Heart right ventricle (tissue), 16 donors: ENCODE measurements around the gene PYM1. TPM values are rescaled to one million over a fixed set of nuclear protein-coding genes. Genes with fewer than 3 reads are reported as not detected.

Source experiments
- ATAC-seq, 8 donors: fragments of 200-7000 bp; cut with Tn5 transposase; one replicate each; pipeline ENCODE4 v1.9.1; 2020; ENCODE audit warnings: mild to moderate bottlenecking in 8 of 8, moderate library complexity in 8 of 8, moderate number of reproducible peaks in 1 of 8
- DNase-seq, 2 donors: peaks; one replicate each; pipeline ENCODE4 v3.0.0-alpha.2; 2020
- H3K27ac ChIP-seq, 10 donors: fragments of 200-600 bp; sonication (generic) in 2 of 10; one replicate each; pipeline versions ENCODE4 v1.5.0 to v1.8.0; 2020 to 2022; ENCODE audit warnings: mild to moderate bottlenecking in 3 of 10
- H3K27me3 ChIP-seq, 7 donors: fragments of 200-600 bp; one replicate each; pipeline ENCODE4 v1.8.0; 2021 to 2022; ENCODE audit warnings: mild to moderate bottlenecking in 2 of 7
- H3K36me3 ChIP-seq, 9 donors: fragments of 200-600 bp; sonication (generic) in 1 of 9; one replicate each; pipeline versions ENCODE4 v1.5.0 to v1.8.0; 2020 to 2022; ENCODE audit warnings: mild to moderate bottlenecking in 2 of 9
- H3K4me1 ChIP-seq, 9 donors: fragments of 200-600 bp; sonication (generic) in 1 of 9; one replicate each; pipeline versions ENCODE4 v1.5.0 to v1.8.0; 2020 to 2022; ENCODE audit warnings: mild to moderate bottlenecking in 4 of 9
- H3K4me3 ChIP-seq, 10 donors: fragments of 200-600 bp; sonication (generic) in 2 of 10; one replicate each; pipeline versions ENCODE4 v1.5.0 to v1.8.0; 2020 to 2022; ENCODE audit warnings: mild to moderate bottlenecking in 7 of 10, moderate library complexity in 2 of 10
- H3K9me3 ChIP-seq, 11 donors: fragments of 200-600 bp in 10 of 11; sonication (generic) in 2 of 11; one replicate each; pipeline versions ENCODE4 v1.5.0 to v1.8.0; 2013 to 2022; ENCODE audit warnings: mild to moderate bottlenecking in 2 of 11, control low read depth in 1 of 11, moderate library complexity in 1 of 11
- WGBS, 2 donors: extraction: QIAGEN DNeasy Blood & Tissue Kit; methylation state at CpG; one replicate each; pipeline ENCODE4 v1.1.7; 2013; ENCODE audit warnings: inconsistent platforms in 1 of 2; 5-methylcytosine and 5-hydroxymethylcytosine counted together
- intact Hi-C, 10 donors: fragments of 100-400 bp; cut with DNase I; formaldehyde crosslinking; loops; one replicate each; pipeline versions ENCODE4 v1.11.1 to v1.14.2; 2022
- polyA plus RNA-seq, 2 donors: library from polyadenylated mRNA; stranded (reverse); fragments of 200-250 nt; gene quantifications; one replicate each; pipeline ENCODE4 v1.2.3, GENCODE V29; 2013
- total RNA-seq, 10 donors: library from RNA; stranded (reverse); fragmentation: NEBNext Ultra II Directional in 3 of 10; extraction: Animal tissue kit (Norgen Biotek cat#: 25700) in 3 of 10; gene quantifications; one replicate each; pipeline versions ENCODE4 v1.2.1 to v1.2.4, GENCODE V29; 2021 to 2023
- TF ChIP-seq, protein P1 (sequence below), 9 donors: fragments of 200-600 bp; sonication (generic) in 2 of 9; IDR thresholded peaks; one replicate each; pipeline versions ENCODE4 v1.5.0 to v1.8.0; 2021 to 2022; ENCODE audit warnings: antibody characterized with exemption in 9 of 9, mild to moderate bottlenecking in 5 of 9, moderate library complexity in 1 of 9
- donor health status: Arrhythmogenic right ventricular cardiomyopathy.
- donor health status: ischemic (EF 13 %, LVEDD 7.1; RV severe dilation, severe dysfunction).
- donor health status: healthy with polysubstance abuse.
- donor health status: DM: no; HTN: yes; CAD: no.
- donor health status: DM: no; HTN: no; CAD: no.
- donor health status: ischemic (EF 25% LVEDD 6.9; RV normal size, moderate dysfunction).
- donor health status: ischemic (EF 25% LVEDD 5.7; RV mildly dilated, moderate dysfunction).
- donor health status: healthy.
- donor health status: DM: yes; HTN: yes; CAD: no.
- donor health status: Ischemic cardiomyopathy.
- donor health status: ischemic (EF 35%, LVEDD 5.7; RV mildly dilated, moderate dysfunction).
- donor health status: nonischemic (EF 11% LVEDD 7.7; RV severe dilation, severe dysfunction).
- donor health status: DM: yes; HTN: yes; CAD: no.
- donor health status: PGD.
- donor health status: ischemic (EF 29% LVEDD 5.4; RV normal size, mild dysfunction).
- donor health status: nonischemic (EF 23%, LVEDD 6.1; RV moderate dilation, normal function).

The PYM1 gene
- total and polyA plus RNA-seq, 12 donors, result 10.9 to 48.6 (median 16.8) TPM

DNA sequence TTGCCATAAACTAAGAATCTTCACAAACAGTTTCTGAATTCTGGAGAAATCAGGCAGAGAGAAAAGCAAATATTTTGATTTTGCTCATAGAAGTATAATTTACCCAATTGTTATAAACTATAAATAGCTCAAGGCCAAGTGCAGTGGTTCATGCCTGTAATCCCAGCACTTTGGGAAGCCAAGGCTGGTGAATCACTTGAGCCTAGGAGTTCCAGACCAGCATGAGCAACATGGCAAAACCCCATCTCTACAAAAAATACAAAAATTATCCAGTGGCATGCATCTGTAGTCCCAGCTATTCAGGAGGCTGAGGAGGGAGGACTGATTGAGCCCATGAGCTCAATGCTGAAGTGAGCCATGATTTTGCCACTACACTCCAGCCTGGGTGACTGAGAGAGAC is 65.4 kb downstream of the PYM1 start:
- Histone ChIP-seq H3K4me1 (no peaks in the 10 kb centered on the region), H3K27ac (no peak overlapping the region), H3K9me3 (peaks cover 0 to 21% (median 10%) of the 10 kb centered on the region in 11 donors), H3K36me3 (no peaks in the 10 kb centered on the region), H3K4me3 (no peak overlapping the region), H3K27me3 (no peaks in the 10 kb centered on the region)
- TF ChIP-seq, protein P1, sequence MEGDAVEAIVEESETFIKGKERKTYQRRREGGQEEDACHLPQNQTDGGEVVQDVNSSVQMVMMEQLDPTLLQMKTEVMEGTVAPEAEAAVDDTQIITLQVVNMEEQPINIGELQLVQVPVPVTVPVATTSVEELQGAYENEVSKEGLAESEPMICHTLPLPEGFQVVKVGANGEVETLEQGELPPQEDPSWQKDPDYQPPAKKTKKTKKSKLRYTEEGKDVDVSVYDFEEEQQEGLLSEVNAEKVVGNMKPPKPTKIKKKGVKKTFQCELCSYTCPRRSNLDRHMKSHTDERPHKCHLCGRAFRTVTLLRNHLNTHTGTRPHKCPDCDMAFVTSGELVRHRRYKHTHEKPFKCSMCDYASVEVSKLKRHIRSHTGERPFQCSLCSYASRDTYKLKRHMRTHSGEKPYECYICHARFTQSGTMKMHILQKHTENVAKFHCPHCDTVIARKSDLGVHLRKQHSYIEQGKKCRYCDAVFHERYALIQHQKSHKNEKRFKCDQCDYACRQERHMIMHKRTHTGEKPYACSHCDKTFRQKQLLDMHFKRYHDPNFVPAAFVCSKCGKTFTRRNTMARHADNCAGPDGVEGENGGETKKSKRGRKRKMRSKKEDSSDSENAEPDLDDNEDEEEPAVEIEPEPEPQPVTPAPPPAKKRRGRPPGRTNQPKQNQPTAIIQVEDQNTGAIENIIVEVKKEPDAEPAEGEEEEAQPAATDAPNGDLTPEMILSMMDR (IDR thresholded peaks at IDR 0.05), result no peak
- intact Hi-C loops, result no loop called here
- ATAC-seq (no peak), DNase-seq (no peak)

DNA sequence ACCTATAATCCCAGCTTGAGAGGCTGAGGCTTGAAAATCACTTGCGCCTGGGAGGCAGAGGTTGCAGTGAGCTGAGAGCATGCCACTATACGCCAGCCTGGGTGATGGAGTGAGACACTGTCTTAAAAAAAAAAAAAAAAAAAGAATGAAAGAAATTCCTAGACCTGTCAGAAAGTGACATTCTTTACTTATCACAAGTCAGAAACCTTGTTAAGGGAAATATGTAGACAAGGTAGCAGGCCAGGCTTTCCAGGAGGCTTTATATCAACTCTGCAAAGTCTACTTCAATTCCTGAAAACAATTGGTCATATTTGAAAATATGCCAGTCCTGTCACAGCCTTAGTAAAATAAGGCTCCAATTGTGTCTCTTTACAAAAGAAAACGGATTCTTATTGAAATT is 65.8 kb downstream of the PYM1 start:
- no peak for ATAC-seq
- TF ChIP-seq, protein P1 (IDR thresholded peaks at IDR 0.05), result no peak
- no peaks in the 10 kb centered on the region for H3K27me3 ChIP-seq
- 80 to 84% methylated on average over 3 of the region's 3 CpGs for WGBS, 2 donors
- H3K9me3 ChIP-seq, result peaks cover 0 to 21% (median 10%) of the 10 kb centered on the region in 11 donors
- H3K27ac ChIP-seq, result no peak overlapping the region
- H3K4me1 ChIP-seq, result no peaks in the 10 kb centered on the region
- no peak for DNase-seq
- H3K4me3 ChIP-seq, result no peak overlapping the region
- intact Hi-C loops, result no loop called here
- H3K36me3 ChIP-seq, result no peaks in the 10 kb centered on the region

DNA sequence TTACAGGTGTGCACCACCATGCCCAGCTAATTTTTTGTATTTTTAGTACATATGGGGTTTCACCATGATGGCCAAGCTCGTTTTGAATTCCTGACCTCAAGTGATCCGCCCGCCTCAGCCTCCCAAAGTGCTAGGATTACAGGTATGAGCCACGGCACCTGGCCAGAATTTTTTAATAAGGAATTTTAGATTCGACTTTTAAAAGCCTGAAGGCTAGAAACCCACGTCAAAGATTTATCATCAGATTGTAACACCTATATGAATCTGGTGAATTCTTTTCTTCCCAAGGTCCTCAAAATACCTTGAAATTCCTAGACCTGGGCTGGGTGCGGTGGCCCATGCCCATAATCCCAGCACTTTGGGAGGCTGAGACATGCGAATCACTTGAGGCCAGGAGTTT is 66.3 kb downstream of the PYM1 start:
- no peak for ATAC-seq
- TF ChIP-seq, protein P1 (IDR thresholded peaks at IDR 0.05), result no peak
- Histone ChIP-seq H3K27me3 (no peaks in the 10 kb centered on the region), H3K27ac (no peak overlapping the region), H3K4me1 (no peaks in the 10 kb centered on the region), H3K9me3 (peaks cover 0 to 18% (median 10%) of the 10 kb centered on the region in 11 donors), H3K36me3 (no peaks in the 10 kb centered on the region), H3K4me3 (no peak overlapping the region)
- 90 to 95% methylated on average over 8 of the region's 8 CpGs for WGBS, 2 donors
- intact Hi-C loops, result no loop called here
- DNase-seq, result no peak

DNA sequence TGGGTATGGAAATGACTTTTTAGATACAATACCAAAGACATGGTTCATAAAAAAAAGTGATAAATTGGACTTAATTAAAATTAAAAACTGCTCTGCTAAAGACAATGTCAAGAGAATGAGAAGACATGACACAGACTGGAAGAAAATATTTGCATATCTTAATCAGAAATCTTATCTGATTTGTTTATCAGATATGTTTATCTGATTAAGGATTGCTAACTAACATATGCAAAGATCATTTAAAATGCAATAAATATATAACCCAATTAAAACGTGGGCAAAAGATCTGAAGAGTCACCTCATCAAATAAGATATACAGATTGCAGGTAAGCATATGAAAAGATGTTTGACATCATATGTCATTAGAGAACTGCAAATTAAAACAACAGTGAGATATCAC is 75.0 kb downstream of the PYM1 start:
- intact Hi-C loops, result loop anchor here in 1 of 10 donors (5.0 kb wide), 1 partner anchor 40 kb away; no protein-coding TSS in a partner anchor
- TF ChIP-seq, protein P1 (IDR thresholded peaks at IDR 0.05), result no peak
- no peaks in the 10 kb centered on the region for H3K9me3 ChIP-seq
- H3K36me3 ChIP-seq, result no peaks in the 10 kb centered on the region
- H3K27ac ChIP-seq, result no peak overlapping the region
- DNase-seq (no peak), ATAC-seq (no peak)
- H3K4me3 ChIP-seq, result no peak overlapping the region
- WGBS, 2 donors, result 48 to 51% methylated on average over 1 of the region's 1 CpG
- peaks cover 0 to 4% (median 0%) of the 10 kb centered on the region in 7 donors for H3K27me3 ChIP-seq
- H3K4me1 ChIP-seq, result peaks cover 0 to 32% (median 14%) of the 10 kb centered on the region in 9 donors

Other genes with a start within 250 kb of the PYM1 start
- 100 to 1,000 TPM; 422 to 750 (median 538) TPM for gene ITGA7, start 220.0 kb downstream of the PYM1 start, total RNA-seq
- gene ITGA7, start 220.0 kb downstream of the PYM1 start, polyA plus RNA-seq, result 100 to 1,000 TPM; 247 to 481 TPM
- 100 to 1,000 TPM in 5 of 10 donors, 10 to 100 TPM in 5; 68.3 to 136 (median 101) TPM for gene BLOC1S1, start 211.8 kb downstream of the PYM1 start, total RNA-seq
- gene BLOC1S1, start 211.8 kb downstream of the PYM1 start, polyA plus RNA-seq, result 100 to 1,000 TPM; 305 to 515 TPM
- 10 to 100 TPM in 6 of 10 donors, 1 to 10 TPM in 4; 4.9 to 25.9 (median 13.6) TPM for gene RDH5, start 207.5 kb downstream of the PYM1 start, total RNA-seq
- gene RDH5, start 207.5 kb downstream of the PYM1 start, polyA plus RNA-seq, result 10 to 100 TPM; 40.1 to 54.5 TPM
- 1,000 to 10,000 TPM in 2 of 10 donors, 100 to 1,000 TPM in 8; 565 to 1,547 (median 768) TPM for gene CD63, start 198.9 kb downstream of the PYM1 start, total RNA-seq
- 1,000 to 10,000 TPM; 1,333 to 2,861 TPM for gene CD63, start 198.9 kb downstream of the PYM1 start, polyA plus RNA-seq
- 10 to 100 TPM in 8 of 10 donors, 1 to 10 TPM in 2; 6.2 to 17.6 (median 12.4) TPM for gene GDF11, start 184.8 kb downstream of the PYM1 start, total RNA-seq
- 1 to 10 TPM; 3.2 to 8.3 TPM for gene GDF11, start 184.8 kb downstream of the PYM1 start, polyA plus RNA-seq
- 10 to 100 TPM; 47.5 to 58.0 (median 53.2) TPM for gene SARNP, start 110.2 kb downstream of the PYM1 start, total RNA-seq
- gene SARNP, start 110.2 kb downstream of the PYM1 start, polyA plus RNA-seq, result 100 to 1,000 TPM in 1 of 2 donors, 10 to 100 TPM in 1; 90.3 to 136 TPM
- gene ORMDL2, start 109.9 kb downstream of the PYM1 start, total RNA-seq, result 10 to 100 TPM; 10.3 to 36.9 (median 17.4) TPM
- gene ORMDL2, start 109.9 kb downstream of the PYM1 start, polyA plus RNA-seq, result 10 to 100 TPM; 33.7 to 82.9 TPM
- 10 to 100 TPM; 12.5 to 20.8 (median 17.0) TPM for gene DNAJC14, start 98.3 kb downstream of the PYM1 start, total RNA-seq
- gene DNAJC14, start 98.3 kb downstream of the PYM1 start, polyA plus RNA-seq, result 10 to 100 TPM in 1 of 2 donors, 1 to 10 TPM in 1; 7.9 to 15.7 TPM
- gene MMP19, start 85.0 kb downstream of the PYM1 start, total RNA-seq, result 10 to 100 TPM in 2 of 10 donors, 1 to 10 TPM in 4, under 1 TPM in 4; 0.72 to 11.5 (median 1.8) TPM
- gene MMP19, start 85.0 kb downstream of the PYM1 start, polyA plus RNA-seq, result 1 to 10 TPM; 4.3 to 6.0 TPM
- gene DGKA, start 3.3 kb upstream of the PYM1 start, total RNA-seq, result 10 to 100 TPM in 3 of 10 donors, 1 to 10 TPM in 7; 4.6 to 15.5 (median 7.0) TPM
- 10 to 100 TPM in 1 of 2 donors, 1 to 10 TPM in 1; 6.4 to 17.3 TPM for gene DGKA, start 3.3 kb upstream of the PYM1 start, polyA plus RNA-seq
- gene PMEL, start 38.1 kb upstream of the PYM1 start, total RNA-seq, result 1 to 10 TPM in 2 of 10 donors, under 1 TPM in 8; 0.26 to 1.3 (median 0.58) TPM
- under 1 TPM; 0.49 to 0.66 TPM for gene PMEL, start 38.1 kb upstream of the PYM1 start, polyA plus RNA-seq
- 10 to 100 TPM in 4 of 10 donors, 1 to 10 TPM in 6; 5.1 to 15.2 (median 8.4) TPM for gene CDK2, start 38.9 kb upstream of the PYM1 start, total RNA-seq
- gene CDK2, start 38.9 kb upstream of the PYM1 start, polyA plus RNA-seq, result 10 to 100 TPM in 1 of 2 donors, 1 to 10 TPM in 1; 6.9 to 18.4 TPM
- 100 to 1,000 TPM; 107 to 137 (median 122) TPM for gene RAB5B, start 46.2 kb upstream of the PYM1 start, total RNA-seq
- 10 to 100 TPM; 35.3 to 62.4 TPM for gene RAB5B, start 46.2 kb upstream of the PYM1 start, polyA plus RNA-seq
- gene SUOX, start 69.4 kb upstream of the PYM1 start, total RNA-seq, result 10 to 100 TPM; 28.2 to 44.8 (median 31.4) TPM
- gene SUOX, start 69.4 kb upstream of the PYM1 start, polyA plus RNA-seq, result 10 to 100 TPM; 23.2 to 23.9 TPM
- gene IKZF4, start 93.1 kb upstream of the PYM1 start, total RNA-seq, result 10 to 100 TPM in 1 of 10 donors, 1 to 10 TPM in 9; 5.2 to 10.1 (median 7.3) TPM
- gene IKZF4, start 93.1 kb upstream of the PYM1 start, polyA plus RNA-seq, result 1 to 10 TPM; 1.6 to 3.7 TPM
- 10 to 100 TPM in 9 of 10 donors, 1 to 10 TPM in 1; 6.9 to 39.6 (median 19.3) TPM for gene RPS26, start 114.0 kb upstream of the PYM1 start, total RNA-seq
- 1,000 to 10,000 TPM; 1,156 to 1,370 TPM for gene RPS26, start 114.0 kb upstream of the PYM1 start, polyA plus RNA-seq
- 1 to 10 TPM in 9 of 10 donors, under 1 TPM in 1; 0.80 to 6.1 (median 2.9) TPM for gene ERBB3, start 152.3 kb upstream of the PYM1 start, total RNA-seq
- 1 to 10 TPM; 2.1 to 7.8 TPM for gene ERBB3, start 152.3 kb upstream of the PYM1 start, polyA plus RNA-seq
- 10 to 100 TPM; 64.3 to 91.9 (median 71.5) TPM for gene PA2G4, start 176.7 kb upstream of the PYM1 start, total RNA-seq
- gene PA2G4, start 176.7 kb upstream of the PYM1 start, polyA plus RNA-seq, result 100 to 1,000 TPM in 1 of 2 donors, 10 to 100 TPM in 1; 79.4 to 148 TPM
- gene RPL41, start 188.7 kb upstream of the PYM1 start, total RNA-seq, result 1,000 to 10,000 TPM; 1,835 to 2,619 (median 2,004) TPM
- gene RPL41, start 188.7 kb upstream of the PYM1 start, polyA plus RNA-seq, result 1,000 to 10,000 TPM in 1 of 2 donors, 100 to 1,000 TPM in 1; 475 to 5,263 TPM
- gene ZC3H10, start 190.4 kb upstream of the PYM1 start, total RNA-seq, result 1 to 10 TPM; 3.6 to 5.8 (median 4.9) TPM
- gene ZC3H10, start 190.4 kb upstream of the PYM1 start, polyA plus RNA-seq, result 1 to 10 TPM; 2.1 to 3.4 TPM
- gene ESYT1, start 200.4 kb upstream of the PYM1 start, total RNA-seq, result 10 to 100 TPM; 28.8 to 47.5 (median 31.9) TPM
- gene ESYT1, start 200.4 kb upstream of the PYM1 start, polyA plus RNA-seq, result 10 to 100 TPM; 20.9 to 57.3 TPM
- 10 to 100 TPM; 39.8 to 61.9 (median 49.9) TPM for gene MYL6B, start 224.7 kb upstream of the PYM1 start, total RNA-seq
- 10 to 100 TPM; 31.9 to 64.0 TPM for gene MYL6B, start 224.7 kb upstream of the PYM1 start, polyA plus RNA-seq
- gene MYL6, start 230.5 kb upstream of the PYM1 start, total RNA-seq, result 1,000 to 10,000 TPM in 1 of 10 donors, 100 to 1,000 TPM in 9; 355 to 1,188 (median 413) TPM
- gene MYL6, start 230.5 kb upstream of the PYM1 start, polyA plus RNA-seq, result 1,000 to 10,000 TPM in 1 of 2 donors, 100 to 1,000 TPM in 1; 670 to 2,127 TPM